Natural killer cell (primary cell): Measurements from ENCODE around the gene TMEM221. TPM values are rescaled to one million over a fixed set of nuclear protein-coding genes. Genes with fewer than 3 reads are reported as not detected.

ENCODE experiments used
- ATAC-seq, 3 donors: fragments of 150-1000 bp in 2 of 3; fragments of 200-7000 bp in 1 of 3; cut with Tn5 transposase; 1 replicate in 1 of 3; 2 replicates in 2 of 3; pipeline ENCODE4 v1.10.0; 2021; ENCODE audit warnings: mild to moderate bottlenecking in 2 of 3, moderate library complexity in 2 of 3
- DNase-seq, 2 donors: peaks; one replicate each; pipeline versions ENCODE4 v3.0.0 to v3.0.0-alpha.2; 2013 to 2021; ENCODE audit warnings: mixed read lengths in 1 of 2
- H3K27ac ChIP-seq: one replicate; pipeline ENCODE4 v1.5.1; 2013; ENCODE audit warnings: mild to moderate bottlenecking, low read length
- H3K27me3 ChIP-seq: one replicate; pipeline ENCODE4 v1.6.1; 2013; ENCODE audit warnings: low read length; ENCODE audit not compliant: control insufficient read depth, insufficient read depth
- H3K36me3 ChIP-seq: one replicate; pipeline ENCODE4 v1.6.1; 2013; ENCODE audit warnings: low read length; ENCODE audit not compliant: control insufficient read depth, insufficient read depth
- H3K4me1 ChIP-seq: one replicate; pipeline ENCODE4 v1.6.1; 2013; ENCODE audit warnings: low read length; ENCODE audit not compliant: control insufficient read depth, insufficient read depth
- H3K4me3 ChIP-seq: one replicate; pipeline ENCODE4 v1.5.1; 2013; ENCODE audit warnings: low read length
- H3K9me3 ChIP-seq: one replicate; pipeline ENCODE4 v1.6.1; 2013; ENCODE audit warnings: low read length; ENCODE audit not compliant: control insufficient read depth, insufficient read depth
- H3K27ac Mint-ChIP-seq, 2 donors: one replicate each; pipeline ENCODE4 v1.8.0; 2022; ENCODE audit warnings: mild to moderate bottlenecking in 2 of 2, mixed read lengths in 2 of 2, moderate library complexity in 1 of 2
- H3K27me3 Mint-ChIP-seq, 2 donors: one replicate each; pipeline ENCODE4 v1.8.0; 2022; ENCODE audit warnings: low read depth in 2 of 2, mixed read lengths in 2 of 2
- H3K36me3 Mint-ChIP-seq: one replicate; pipeline ENCODE4 v1.8.0; 2022; ENCODE audit warnings: mixed read lengths
- H3K4me1 Mint-ChIP-seq, 2 donors: one replicate each; pipeline ENCODE4 v1.8.0; 2022; ENCODE audit warnings: mixed read lengths in 2 of 2
- H3K4me3 Mint-ChIP-seq: one replicate; pipeline ENCODE4 v1.8.0; 2022; ENCODE audit warnings: mild to moderate bottlenecking, moderate library complexity, mixed read lengths
- H3K9me3 Mint-ChIP-seq, 2 donors: one replicate each; pipeline ENCODE4 v1.8.0; 2022; ENCODE audit warnings: mixed read lengths in 2 of 2
- CTCF ChIP-seq: fragments of 200-600 bp; IDR thresholded peaks from one replicate; pipeline ENCODE4 v1.8.0; 2022; ENCODE audit warnings: antibody characterized with exemption
- WGBS: methylation state at CpG from one replicate; pipeline ENCODE4 v1.1.7; 2013; ENCODE audit warnings: missing lambda C conversion rate; ENCODE audit not compliant: insufficient coverage; 5-methylcytosine and 5-hydroxymethylcytosine counted together
- intact Hi-C: fragments of 100-400 bp; cut with micrococcal nuclease; formaldehyde crosslinking; loops from one replicate; pipeline ENCODE4 v1.14.2; 2022
- total RNA-seq, 4 donors: library from RNA; stranded (reverse); fragments of 120-200 nt in 1 of 4; gene quantifications; one replicate each; pipeline versions ENCODE4 v1.2.3 to v1.2.4, GENCODE V29; 2013 to 2022

Gene TMEM221
- total RNA-seq, 3 donors from 2014 or later (not counting 1 experiment from before 2014, with no cell fraction given) = not detected

DNA sequence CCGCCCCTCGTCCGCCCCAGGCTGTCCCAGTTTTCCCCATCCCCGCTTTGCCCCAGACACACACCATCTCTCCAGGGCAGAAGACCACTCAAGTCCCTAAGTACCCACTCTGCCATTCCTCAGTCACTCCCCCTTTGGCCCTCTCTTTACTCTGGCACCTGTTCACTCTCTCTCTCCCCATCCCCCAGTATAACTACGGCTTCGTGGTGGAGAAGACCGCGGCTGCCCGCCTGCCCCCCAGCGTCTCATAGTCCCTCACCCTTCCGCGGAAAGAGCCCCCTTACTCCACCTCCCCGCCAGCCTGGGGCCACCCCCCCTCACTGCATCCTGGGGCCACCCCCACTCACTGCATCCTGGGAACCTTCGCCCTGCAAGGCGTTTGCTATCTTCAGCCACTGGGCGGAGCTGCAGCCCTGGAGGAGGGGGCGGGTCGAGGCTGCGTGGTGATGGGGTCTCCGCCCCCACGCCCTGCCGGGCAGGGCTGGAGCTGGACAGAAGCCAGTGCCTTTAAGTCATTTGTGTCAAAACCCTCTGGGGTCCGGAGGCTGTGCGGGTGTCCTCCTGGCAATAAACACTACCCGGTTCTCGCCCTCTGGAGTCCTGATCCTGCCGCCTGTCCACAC, 23.6 kb downstream of the TMEM221 start:
- 30% methylated on average over 27 of the region's 27 CpGs for WGBS
- DNase-seq (peak in 1 of 2 donors; percentile 45), ATAC-seq (peak; percentile 41 to 70 (median 48))
- TF ChIP-seq CTCF = no peak
- no peaks in the 10 kb centered on the region for H3K36me3 ChIP-seq
- no peaks in the 10 kb centered on the region for H3K9me3 ChIP-seq
- intact Hi-C loops = no loop called here
- H3K9me3 Mint-ChIP-seq = no peaks in the 10 kb centered on the region
- no peaks in the 10 kb centered on the region for H3K36me3 Mint-ChIP-seq
- H3K27ac Mint-ChIP-seq = peak overlapping the region in 1 of 2 donors; percentile 61
- H3K27me3 Mint-ChIP-seq = no peaks in the 10 kb centered on the region
- peaks cover 0 to 19% of the 10 kb centered on the region in 2 donors for H3K4me1 Mint-ChIP-seq
- peaks cover 13% of the 10 kb centered on the region for H3K4me1 ChIP-seq
- H3K4me3 Mint-ChIP-seq = no peak overlapping the region
- H3K4me3 ChIP-seq = no peak overlapping the region
- no peak overlapping the region for H3K27ac ChIP-seq
- H3K27me3 ChIP-seq = no peaks in the 10 kb centered on the region

- Histone ChIP-seq H3K27me3 (no peaks in the 10 kb centered on the region), H3K27ac (no peak overlapping the region), H3K36me3 (no peaks in the 10 kb centered on the region), H3K4me3 (no peak overlapping the region), H3K9me3 (no peaks in the 10 kb centered on the region), H3K4me1 (peaks cover 20% of the 10 kb centered on the region)
- Mint-ChIP-seq H3K36me3 (no peaks in the 10 kb centered on the region), H3K4me1 (peaks cover 8 to 26% of the 10 kb centered on the region in 2 donors), H3K27ac (no peak overlapping the region), H3K27me3 (no peaks in the 10 kb centered on the region), H3K9me3 (no peaks in the 10 kb centered on the region), H3K4me3 (no peak overlapping the region)
- ATAC-seq = no peak
- TF ChIP-seq CTCF = no peak
- no peak for DNase-seq
- WGBS = 96% methylated on average over 17 of the region's 20 CpGs
- intact Hi-C loops = no loop called here
These were observed 24.8 kb downstream of the TMEM221 start for GRCh38 chr19:17423429-17424208.

GRCh38 chr19:17421942-17422341, 26.5 kb downstream of the TMEM221 start:
- peaks cover 20% of the 10 kb centered on the region for H3K4me1 ChIP-seq
- no peak overlapping the region for H3K27ac Mint-ChIP-seq
- H3K4me1 Mint-ChIP-seq = peaks cover 8 to 26% of the 10 kb centered on the region in 2 donors
- H3K36me3 ChIP-seq = no peaks in the 10 kb centered on the region
- DNase-seq = no peak
- no peaks in the 10 kb centered on the region for H3K27me3 Mint-ChIP-seq
- no peaks in the 10 kb centered on the region for H3K9me3 ChIP-seq
- WGBS = 99% methylated on average over 4 of the region's 4 CpGs
- H3K36me3 Mint-ChIP-seq = no peaks in the 10 kb centered on the region
- no peak overlapping the region for H3K4me3 ChIP-seq
- TF ChIP-seq CTCF = no peak
- no peak for ATAC-seq
- H3K4me3 Mint-ChIP-seq = no peak overlapping the region
- intact Hi-C loops = no loop called here
- H3K27ac ChIP-seq = no peak overlapping the region
- no peaks in the 10 kb centered on the region for H3K9me3 Mint-ChIP-seq
- H3K27me3 ChIP-seq = no peaks in the 10 kb centered on the region
